ENCODE results near the gene BEGAIN. TPM values are rescaled to one million over a fixed set of nuclear protein-coding genes. Genes with fewer than 3 reads are reported as not detected.

The BEGAIN gene
- polyA plus RNA-seq, 2 of the 4 experiments (the other 2 are of a cell fraction): 1.4 to 3.7 TPM

GRCh38 chr14:100558966-100559365 lies 28.3 kb downstream of the BEGAIN start:
- CTCF ChIA-PET: interaction anchor here (0.8 to 2.5 kb wide), 6 partner anchors 11 to 102 kb away, joined by 3 to 10 read pairs (median 3); no protein-coding TSS in a partner anchor
- Histone ChIP-seq H3K27ac (no peak overlapping the region), H3K4me2 (no peak overlapping the region), H3K9me3 (no peaks in the 10 kb centered on the region), H3K4me3 (no peak overlapping the region), H3K4me1 (peaks cover 5% of the 10 kb centered on the region; the same call in 1 of the 3 replicates)
- POLR2A ChIA-PET: no interaction called here
- ATAC-seq (0 out of 6 replicates have a peak, but pooled peaks of 1 of the 2 experiments have one; percentile 8), FAIRE-seq (no peak), DNase-seq (ENCODE audit: low read depth in 1 of 2, low spot score in 1 of 2) (no peak)
- 67% methylated on average over 8 of the region's 8 CpGs for WGBS (ENCODE audit: missing lambda C conversion rate)
- no peak for TF ChIP-seq ATOH8 (CRISPR knock-in tag; IDR thresholded peaks at IDR 0.05; ENCODE audit: low read depth)
- TF ChIP-seq ESRRA (IDR thresholded peaks at IDR 0.05; ENCODE audit: borderline replicate concordance, low read length): no peak
- no peak for TF ChIP-seq FOSL2 (IDR thresholded peaks at IDR 0.05)
- no peak for TF ChIP-seq FOSL2 (CRISPR knock-in tag; IDR thresholded peaks at IDR 0.05)
- TF ChIP-seq CEBPB (IDR thresholded peaks at IDR 0.05): no peak
- no peak for TF ChIP-seq GATA3 (IDR thresholded peaks at IDR 0.05; ENCODE audit: borderline replicate concordance)
- no peak for TF ChIP-seq HES2 (IDR thresholded peaks at IDR 0.05)
- no peak for TF ChIP-seq FOSB (CRISPR knock-in tag; IDR thresholded peaks at IDR 0.05)
- no peak for TF ChIP-seq HOXB5 (CRISPR knock-in tag; IDR thresholded peaks at IDR 0.05)
- no peak for TF ChIP-seq RFX5 (IDR thresholded peaks at IDR 0.05)

GRCh38 chr14:100558226-100558625 lies 29.0 kb downstream of the BEGAIN start:
- FAIRE-seq: no peak
- POLR2A ChIA-PET: no interaction called here
- CTCF ChIA-PET: interaction anchor here (2.5 kb wide), 1 partner anchor 87 kb away, joined by 10 read pairs; no protein-coding TSS in a partner anchor
- no peak for TF ChIP-seq TP53 (CRISPR knock-in tag; IDR thresholded peaks at IDR 0.05)
- no peak for TF ChIP-seq JUN (IDR thresholded peaks at IDR 0.05)
- Histone ChIP-seq H3K4me1 (peaks cover 6% of the 10 kb centered on the region; the same call in 1 of the 3 replicates), H3K27ac (no peak overlapping the region), H3K4me2 (no peak overlapping the region), H3K9me3 (no peaks in the 10 kb centered on the region), H3K4me3 (no peak overlapping the region)
- ATAC-seq: no peak
- DNase-seq (ENCODE audit: low read depth in 1 of 2, low spot score in 1 of 2): no peak
- 86% methylated on average over 11 of the region's 11 CpGs for WGBS (ENCODE audit: missing lambda C conversion rate)

- DNase-seq (ENCODE audit: low read depth in 1 of 2, low spot score in 1 of 2) (no peak), ATAC-seq (no peak), FAIRE-seq (no peak)
- WGBS (ENCODE audit: missing lambda C conversion rate): 61% methylated on average over 11 of the region's 11 CpGs
- Histone ChIP-seq H3K4me1 (peaks cover 6% of the 10 kb centered on the region; the same call in 1 of the 3 replicates), H3K27ac (no peak overlapping the region), H3K9me3 (no peaks in the 10 kb centered on the region), H3K4me3 (no peak overlapping the region), H3K4me2 (no peak overlapping the region)
- ChIA-PET POLR2A (no interaction called here), CTCF (interaction anchor here (1.1 kb wide), 1 partner anchor 34 kb away, joined by 3 read pairs; no protein-coding TSS in a partner anchor)
- TF ChIP-seq PHF8 (IDR thresholded peaks at IDR 0.05; ENCODE audit: borderline replicate concordance, low read depth): no peak
- no peak for TF ChIP-seq HES2 (IDR thresholded peaks at IDR 0.05)
- TF ChIP-seq HEYL (CRISPR knock-in tag; IDR thresholded peaks at IDR 0.05): no peak
- no peak for TF ChIP-seq MAX (IDR thresholded peaks at IDR 0.05)
- TF ChIP-seq BCL3 (IDR thresholded peaks at IDR 0.05): no peak
- TF ChIP-seq FOXS1 (CRISPR knock-in tag; IDR thresholded peaks at IDR 0.05): no peak
- no peak for TF ChIP-seq MYC (IDR thresholded peaks at IDR 0.05; ENCODE audit: borderline replicate concordance, low read length)
These were observed 29.6 kb downstream of the BEGAIN start for GRCh38 chr14:100557658-100558057.

Data from A549 (cell line).